ENCODE results near the gene DECR2. TPM values are rescaled to one million over a fixed set of nuclear protein-coding genes. Genes with fewer than 3 reads are reported as not detected.

Gene DECR2
- total and polyA plus RNA-seq, 2 of the 13 experiments (the other 11 are each of a cell fraction or from before 2014, with no cell fraction given), result 36.3 to 44.6 TPM

GRCh38 chr16:361872-362701 lies 39.6 kb upstream of the DECR2 start (continued):
- TF ChIP-seq ATF2 (CRISPR knock-in tag; IDR thresholded peaks at IDR 0.05) (0 out of 2 replicates have a peak, but pooled peaks have one; percentile 57), ZMAT5 (CRISPR knock-in tag; IDR thresholded peaks at IDR 0.05; ENCODE audit: borderline replicate concordance, low read depth) (no peak), TERF1 (CRISPR knock-in tag; IDR thresholded peaks at IDR 0.05) (no peak), HNRNPK (IDR thresholded peaks at IDR 0.05; ENCODE audit: low read depth, low read length, poor library complexity, severe bottlenecking) (no peak), ZNF550 (CRISPR knock-in tag; IDR thresholded peaks at IDR 0.05; ENCODE audit: borderline replicate concordance) (no peak), KAT2B (IDR thresholded peaks at IDR 0.05; ENCODE audit: borderline replicate concordance, low read depth, low read length) (no peak), POGZ (CRISPR knock-in tag; IDR thresholded peaks at IDR 0.05) (0 out of 2 replicates have a peak, but pooled peaks have one; percentile 27), THYN1 (CRISPR knock-in tag; IDR thresholded peaks at IDR 0.05; ENCODE audit: borderline replicate concordance, low read depth) (no peak), ISL2 (CRISPR knock-in tag; IDR thresholded peaks at IDR 0.05) (peak; percentile 14; the same call in 1 of the 2 replicates), TMF1 (CRISPR knock-in tag; IDR thresholded peaks at IDR 0.05; ENCODE audit: low read depth) (peak; percentile 79; the same call in 1 of the 2 replicates), ASH2L (IDR thresholded peaks at IDR 0.05; ENCODE audit: insufficient read length, low read depth, low read length) (peak; percentile 28), MLLT10 (CRISPR knock-in tag; IDR thresholded peaks at IDR 0.05) (no peak), ZBTB42 (CRISPR knock-in tag; IDR thresholded peaks at IDR 0.05) (no peak), CEBPZ (IDR thresholded peaks at IDR 0.05; ENCODE audit: low read length) (no peak), ZNF274 (CRISPR knock-in tag; IDR thresholded peaks at IDR 0.05) (peak; percentile 50), CREB1 (IDR thresholded peaks at IDR 0.05) (no peak), CREB1 (CRISPR knock-in tag; IDR thresholded peaks at IDR 0.05) (no peak), ZNF460 (CRISPR knock-in tag; IDR thresholded peaks at IDR 0.05; ENCODE audit: borderline replicate concordance) (no peak), USF2 (IDR thresholded peaks at IDR 0.05; ENCODE audit: low read depth, low read length) (no peak), USF2 (CRISPR knock-in tag; IDR thresholded peaks at IDR 0.05; ENCODE audit: borderline replicate concordance) (peak; percentile 50; the same call in 1 of the 2 replicates)

All from HepG2 (cell line).